Measurements from ENCODE around the gene EHBP1L1. TPM values are rescaled to one million over a fixed set of nuclear protein-coding genes. Genes with fewer than 3 reads are reported as not detected.

The EHBP1L1 gene
- total RNA-seq, 4 donors from 2014 or later, result 21.2 to 125 (median 65.6) TPM

- no peak for DNase-seq (ENCODE audit: low spot score)
- no peak for TF ChIP-seq CTCF (IDR thresholded peaks at IDR 0.05)
- no peak for ATAC-seq (ENCODE audit: low FRiP score)
Observed at GRCh38 chr11:65535102-65535501, 40.8 kb upstream of the EHBP1L1 start.

- TF ChIP-seq CTCF (IDR thresholded peaks at IDR 0.05), result no peak
- DNase-seq (ENCODE audit: low spot score) (no peak), ATAC-seq (ENCODE audit: low FRiP score) (no peak)
Observed at GRCh38 chr11:65536412-65537295, 39.2 kb upstream of the EHBP1L1 start.

GRCh38 chr11:65537296-65537597 is 38.6 kb upstream of the EHBP1L1 start:
- no peak for ATAC-seq (ENCODE audit: low FRiP score)
- TF ChIP-seq CTCF (IDR thresholded peaks at IDR 0.05), result no peak
- DNase-seq (ENCODE audit: low spot score), result no peak

GRCh38 chr11:65537620-65538231 is 38.1 kb upstream of the EHBP1L1 start:
- no peak for TF ChIP-seq CTCF (IDR thresholded peaks at IDR 0.05)
- ATAC-seq (ENCODE audit: low FRiP score) (no peak), DNase-seq (ENCODE audit: low spot score) (no peak)

GRCh38 chr11:65538232-65538914 is 37.5 kb upstream of the EHBP1L1 start:
- no peak for TF ChIP-seq CTCF (IDR thresholded peaks at IDR 0.05)
- ATAC-seq (ENCODE audit: low FRiP score), result no peak
- DNase-seq (ENCODE audit: low spot score), result no peak

- DNase-seq (ENCODE audit: low spot score), result no peak
- no peak for ATAC-seq (ENCODE audit: low FRiP score)
- no peak for TF ChIP-seq CTCF (IDR thresholded peaks at IDR 0.05)
Observed at GRCh38 chr11:65538915-65539743, 36.7 kb upstream of the EHBP1L1 start.
